Astrocyte of the hippocampus (primary cell): ENCODE measurements around the gene GHDC.

ENCODE experiments used
- DNase-seq: peaks from one replicate; pipeline ENCODE4 v3.0.0; 2011; ENCODE audit warnings: low read depth, low spot score

GHDC gene

DNA sequence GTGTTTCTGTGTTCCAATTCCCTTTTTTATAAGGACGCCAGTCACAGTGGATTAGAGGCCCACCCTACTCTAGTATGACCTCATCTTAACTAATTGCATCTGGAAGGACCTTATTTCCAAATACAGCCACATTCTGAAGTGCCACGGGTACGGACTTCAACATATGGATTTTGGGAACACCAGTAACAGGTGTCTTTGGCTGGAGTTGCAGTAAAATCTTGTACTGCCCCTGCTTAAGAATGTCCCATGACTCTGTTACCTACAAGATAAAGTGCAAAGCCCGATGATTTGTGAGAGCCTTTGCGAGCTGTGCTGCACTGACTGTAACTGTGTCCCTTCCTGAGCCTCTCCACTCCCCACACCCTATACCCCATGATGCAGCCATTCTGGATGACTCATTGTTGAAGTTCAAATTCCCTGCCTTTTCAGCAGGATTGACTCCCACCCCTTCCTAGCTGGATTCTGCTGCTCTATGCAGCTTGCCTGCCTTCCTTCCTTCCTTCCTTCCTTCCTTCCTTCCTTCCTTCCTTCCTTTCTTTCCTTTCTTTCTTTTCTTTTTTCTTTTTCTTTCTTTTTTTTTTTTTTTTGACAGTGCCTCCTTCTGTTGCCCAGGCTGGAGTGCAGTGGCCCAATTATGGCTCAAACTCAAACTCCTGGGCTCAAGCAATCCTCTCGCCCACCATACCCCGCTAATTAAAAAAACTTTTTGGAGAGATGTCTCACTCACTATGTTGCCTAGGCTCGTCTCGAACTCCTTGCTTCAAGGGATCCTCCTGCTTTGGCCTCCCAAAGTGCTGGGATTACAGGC, 11.2 kb downstream of the GHDC start:
- peak; percentile 20 for DNase-seq

DNA sequence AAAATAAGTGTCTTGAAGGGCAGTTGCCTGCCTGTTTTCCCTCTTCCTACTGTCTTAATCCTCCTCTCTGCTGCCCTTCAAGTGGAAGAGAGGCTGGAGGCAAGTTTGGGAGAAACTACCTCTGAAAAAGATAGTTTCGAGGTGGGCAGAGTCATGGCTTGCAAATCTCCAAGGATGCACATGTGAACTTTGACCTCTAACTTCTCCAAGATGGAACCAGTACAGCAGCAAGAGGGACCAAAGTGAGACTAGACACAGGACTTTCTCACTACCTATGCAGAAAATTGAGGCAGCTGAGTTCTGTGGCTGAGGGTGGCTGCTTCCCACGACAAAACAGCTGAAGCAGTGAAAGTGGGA, 12.5 kb downstream of the GHDC start:
- DNase-seq = no peak

DNA sequence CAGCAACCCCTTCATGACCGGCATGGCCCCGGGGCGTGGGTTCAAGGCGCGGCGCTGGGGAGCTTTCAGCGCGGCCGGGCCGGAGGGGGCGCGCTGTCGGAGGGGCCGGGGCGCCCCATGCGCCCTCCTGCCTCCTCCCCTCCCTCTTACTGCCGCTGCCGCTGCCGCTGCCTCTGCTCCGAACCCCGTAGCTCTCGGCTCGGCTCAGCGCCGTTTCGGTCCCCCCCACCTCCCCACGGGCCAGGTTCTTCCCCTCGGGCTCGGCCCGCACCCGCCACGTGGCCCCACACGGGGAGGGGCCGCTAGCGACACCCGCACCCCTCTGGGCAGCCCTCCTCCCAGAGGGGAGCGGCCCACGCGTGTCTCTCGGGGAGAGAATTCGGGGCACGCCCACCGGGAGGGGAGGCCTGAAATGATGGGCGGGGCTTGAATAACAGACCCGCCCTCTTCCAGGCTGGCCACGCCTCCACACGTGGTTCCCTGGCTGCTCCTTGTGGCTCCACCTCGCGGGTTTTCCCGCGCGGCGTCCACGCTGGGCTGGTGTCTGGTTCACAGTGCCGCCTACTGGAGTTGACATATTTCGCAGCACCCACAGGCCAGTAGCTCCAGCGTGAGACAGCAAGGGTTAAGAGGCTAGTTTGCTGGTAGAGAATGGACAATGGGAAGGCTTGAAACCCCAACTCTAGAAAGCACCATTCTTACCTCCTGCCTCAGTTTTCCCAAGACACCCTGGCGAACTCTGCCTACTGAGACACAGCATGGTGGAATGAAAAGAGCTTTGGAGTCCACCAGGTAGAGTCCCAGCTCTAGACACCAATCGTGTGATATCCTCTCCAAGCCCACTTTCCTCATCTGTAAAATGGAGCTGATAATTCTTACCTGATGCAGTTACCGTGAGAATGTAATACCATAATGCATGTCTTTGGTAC, 13.1 kb downstream of the GHDC start, which contains the start of gene KCNH4:
Gene KCNH4 (minus strand): TSS at position 221 of the 929 bp plus-strand sequence. CDS start 197 bp downstream, at position 24.
- peak; percentile 72 for DNase-seq

DNA sequence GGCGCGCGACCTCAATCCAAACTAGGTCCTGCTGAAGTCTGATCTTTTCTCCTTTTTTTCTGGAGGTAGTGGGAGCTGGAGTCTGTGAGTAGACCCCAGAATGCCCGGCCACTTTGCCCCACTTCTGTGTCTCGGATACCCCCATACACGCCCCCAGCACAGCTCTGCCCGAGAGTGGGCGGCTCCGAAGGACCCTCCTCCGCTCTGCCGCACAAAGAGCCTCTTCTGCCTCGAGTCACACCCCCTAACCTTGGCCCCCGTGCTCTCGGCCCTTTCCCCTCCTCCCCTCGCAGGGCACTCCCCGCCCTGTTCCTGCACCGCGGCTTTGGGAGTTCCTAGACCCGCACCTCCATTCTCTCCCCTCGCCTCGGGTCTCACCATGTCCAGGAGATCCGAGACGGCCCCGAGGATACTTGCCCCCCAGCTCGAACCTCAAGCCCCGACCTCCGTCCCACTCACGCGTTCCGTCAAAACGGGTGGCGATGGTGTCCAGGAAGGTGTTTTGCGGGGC, 13.8 kb downstream of the GHDC start:
- no peak for DNase-seq

DNA sequence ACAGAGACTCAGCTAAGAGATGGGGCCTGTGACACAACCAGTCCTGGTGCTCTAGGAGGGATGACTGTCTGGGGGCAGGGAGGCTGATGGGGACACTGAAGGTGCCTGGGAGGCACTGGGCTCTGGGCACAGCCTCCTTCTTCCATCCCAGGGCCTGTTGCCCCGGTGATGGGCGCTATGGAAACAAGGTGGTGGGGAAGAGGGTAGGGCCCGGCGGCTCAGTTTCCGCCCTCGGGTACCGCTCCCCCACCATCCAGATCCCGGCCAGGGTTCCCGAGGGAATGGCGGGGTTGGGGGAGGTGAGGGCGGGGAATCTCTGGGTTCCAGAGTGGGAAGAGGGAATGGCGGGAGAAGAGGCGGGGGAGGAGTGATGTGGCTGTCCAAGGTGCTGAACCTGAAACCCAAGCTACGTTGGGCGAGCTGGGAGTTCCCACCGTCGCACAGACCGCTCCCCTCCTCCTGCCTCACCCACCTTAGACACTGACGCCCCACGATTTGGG, 14.3 kb downstream of the GHDC start:
- DNase-seq = peak; percentile 70

DNA sequence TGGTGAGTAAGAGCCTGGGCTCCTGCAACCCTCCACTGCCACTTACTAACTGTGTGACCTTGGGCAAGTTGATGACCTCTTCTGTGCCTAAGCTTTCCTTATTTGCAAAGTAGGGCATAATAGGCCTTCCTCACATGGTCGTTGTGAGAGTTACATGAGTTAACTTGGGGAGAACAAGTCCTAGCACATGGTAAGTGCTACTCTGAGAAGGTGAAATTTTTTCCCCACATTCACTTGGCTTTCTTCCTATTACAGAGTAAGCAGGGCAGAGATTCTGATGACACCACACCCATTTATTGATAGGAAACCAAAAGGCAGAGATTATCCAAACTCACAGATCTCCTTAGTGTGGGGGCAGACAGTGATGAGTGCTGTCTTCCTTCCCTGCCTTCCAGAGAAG, 15.0 kb downstream of the GHDC start:
- DNase-seq = no peak

DNA sequence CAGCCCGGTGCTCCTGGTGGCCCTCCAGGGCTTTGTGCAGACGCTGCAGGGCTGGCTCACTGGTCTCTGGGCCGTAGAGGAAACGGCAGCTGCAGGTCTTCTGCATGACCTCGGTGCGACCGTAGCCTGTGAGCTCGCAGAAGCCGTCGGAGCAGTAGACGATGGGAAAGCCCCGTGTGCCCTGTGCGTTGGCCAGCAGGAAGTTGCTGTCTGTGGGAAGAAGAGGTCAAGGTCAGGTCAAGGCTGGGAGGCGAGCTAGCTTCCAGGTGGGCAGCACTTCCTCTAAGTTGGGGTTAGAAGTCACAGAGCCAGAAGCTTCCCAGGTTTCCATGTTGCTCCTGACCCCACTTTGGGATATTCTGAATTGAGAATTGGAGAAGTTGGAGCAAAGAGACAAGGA, 15.5 kb downstream of the GHDC start:
- no peak for DNase-seq

DNA sequence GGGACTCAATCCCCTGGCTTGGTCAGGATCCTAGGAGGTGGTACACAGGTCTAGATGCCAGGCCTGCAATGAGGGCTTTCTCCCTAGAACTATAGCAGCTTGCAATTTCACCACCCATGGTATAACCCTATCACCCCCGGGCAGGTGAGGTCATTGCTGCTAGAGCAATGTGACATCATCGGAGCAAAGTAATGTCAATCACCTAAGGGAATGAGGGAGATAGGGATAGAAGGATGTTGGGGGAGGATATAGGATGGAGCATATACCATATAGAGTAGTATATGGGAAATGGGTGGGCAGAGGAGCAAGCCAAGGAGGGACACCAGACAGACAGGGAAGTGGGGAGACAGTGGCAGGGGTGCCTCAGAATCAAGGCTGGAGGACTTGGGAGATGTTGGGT, 16.6 kb downstream of the GHDC start:
- DNase-seq = no peak

DNA sequence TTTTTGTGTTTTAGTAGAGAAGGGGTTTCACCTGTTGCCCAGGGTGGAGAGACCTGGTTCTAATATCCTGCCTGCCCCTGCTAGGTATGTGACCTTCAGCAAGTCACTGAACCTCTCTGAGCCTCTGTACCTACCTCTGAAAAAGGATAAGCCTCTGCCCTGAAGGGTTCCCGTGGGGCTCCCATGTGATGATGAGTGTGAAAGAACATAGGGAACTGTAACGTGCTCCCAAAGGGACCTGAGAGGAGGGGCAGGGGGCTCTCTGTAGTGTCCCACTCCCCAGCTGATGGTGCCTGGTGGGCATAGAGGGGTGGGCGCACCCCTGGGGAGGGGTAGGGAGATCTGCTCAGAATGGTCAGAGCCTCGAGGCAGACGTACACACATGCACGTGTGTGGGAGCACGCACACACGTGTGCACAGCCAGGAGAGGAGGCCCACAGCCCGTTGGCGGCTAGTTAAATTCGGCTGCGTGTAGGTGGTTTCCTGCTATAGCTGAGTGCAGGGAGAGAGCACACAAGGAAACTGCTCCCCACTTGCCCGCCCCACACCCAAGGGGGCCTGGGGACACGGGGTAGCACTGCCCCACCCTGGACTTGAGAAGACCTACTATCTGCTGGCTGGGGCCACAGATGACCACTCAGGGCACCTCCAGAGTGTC, 20.0 kb downstream of the GHDC start:
- no peak for DNase-seq

DNA sequence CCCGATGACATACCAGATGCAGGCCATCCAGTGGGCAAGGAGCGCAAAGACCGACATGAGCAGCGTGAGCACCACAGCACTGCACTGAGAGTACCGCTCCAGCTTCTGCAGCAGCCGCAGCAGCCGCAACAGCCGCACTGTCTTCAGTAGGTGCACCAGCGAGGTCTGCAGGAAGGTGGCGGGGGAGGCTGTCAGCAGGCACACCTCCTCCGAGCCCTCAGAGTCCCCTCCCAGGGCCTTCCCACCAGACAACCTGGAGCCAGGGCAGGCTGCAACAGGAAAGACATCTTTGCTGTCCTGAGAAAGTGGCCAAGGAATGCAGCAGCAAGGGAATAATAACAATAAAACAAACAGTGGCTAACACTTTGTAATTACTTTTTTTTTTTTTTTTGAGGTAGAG, 22.5 kb downstream of the GHDC start:
- DNase-seq = no peak

DNA sequence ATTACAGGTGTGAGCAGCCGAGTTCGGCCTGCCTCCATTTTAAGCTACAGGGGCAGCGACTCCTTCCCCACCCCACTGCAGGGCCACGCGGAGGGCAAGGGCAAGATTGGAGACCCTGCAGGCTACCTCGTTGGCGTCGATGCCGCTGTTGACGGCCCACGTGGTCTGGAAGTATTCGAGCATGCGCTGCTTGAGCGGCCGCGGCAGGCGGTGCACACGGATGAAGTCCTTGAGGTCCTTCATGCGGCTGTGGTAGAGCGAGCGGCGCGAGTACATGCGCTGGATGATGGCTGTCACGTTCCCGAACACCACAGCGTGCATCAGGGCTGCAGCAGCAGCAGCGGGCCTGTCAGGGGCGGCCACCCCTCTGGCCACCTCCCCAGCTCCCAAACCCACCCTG, 24.9 kb downstream of the GHDC start:
- no peak for DNase-seq

DNA sequence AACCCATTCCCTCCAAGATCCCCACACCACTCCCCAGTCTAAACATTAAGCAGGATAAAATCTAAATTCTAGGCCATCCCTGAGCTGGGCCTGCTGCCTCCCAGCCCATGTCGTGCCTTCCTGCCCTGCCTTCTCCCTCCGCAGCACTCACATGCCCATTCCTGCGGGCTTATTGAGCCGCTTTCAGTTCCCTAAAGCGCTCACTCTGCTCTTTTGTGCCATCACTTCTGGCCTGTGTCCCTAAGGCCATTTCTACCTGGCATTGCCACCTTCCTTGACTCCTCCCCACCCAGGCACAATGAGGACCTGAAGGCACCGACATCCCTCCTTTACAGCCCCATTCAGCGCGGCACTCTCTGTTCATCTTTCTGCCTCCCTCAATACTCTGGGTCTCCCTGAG, 26.5 kb downstream of the GHDC start:
- no peak for DNase-seq

DNA sequence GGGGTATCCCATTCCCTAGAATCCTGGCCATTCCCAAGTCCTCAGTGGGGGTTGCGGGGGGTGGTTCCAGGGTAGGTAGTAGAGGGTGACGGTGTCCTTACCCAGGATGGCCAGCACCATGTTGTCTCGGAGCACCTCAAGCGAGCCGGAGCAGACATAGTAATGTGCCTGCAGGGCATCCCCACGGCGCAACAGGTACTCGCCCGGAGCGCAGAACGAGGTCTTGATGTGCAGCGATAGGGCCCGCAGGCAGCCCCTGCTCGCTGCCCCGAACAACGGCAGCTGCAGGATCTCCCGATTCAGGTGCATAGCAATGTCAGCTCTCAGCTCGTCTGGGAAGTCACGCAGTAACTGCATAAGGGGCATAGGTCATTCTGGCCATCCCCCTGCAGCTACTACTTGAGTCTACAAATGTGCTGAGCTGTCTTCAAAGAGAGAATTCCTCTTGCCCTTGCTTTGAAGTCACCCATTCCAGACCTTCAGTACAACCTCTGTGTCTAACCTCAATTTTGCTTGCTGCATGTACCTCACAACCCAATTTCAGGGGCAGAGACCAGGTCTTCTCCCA, 28.0 kb downstream of the GHDC start:
- DNase-seq = no peak

DNA sequence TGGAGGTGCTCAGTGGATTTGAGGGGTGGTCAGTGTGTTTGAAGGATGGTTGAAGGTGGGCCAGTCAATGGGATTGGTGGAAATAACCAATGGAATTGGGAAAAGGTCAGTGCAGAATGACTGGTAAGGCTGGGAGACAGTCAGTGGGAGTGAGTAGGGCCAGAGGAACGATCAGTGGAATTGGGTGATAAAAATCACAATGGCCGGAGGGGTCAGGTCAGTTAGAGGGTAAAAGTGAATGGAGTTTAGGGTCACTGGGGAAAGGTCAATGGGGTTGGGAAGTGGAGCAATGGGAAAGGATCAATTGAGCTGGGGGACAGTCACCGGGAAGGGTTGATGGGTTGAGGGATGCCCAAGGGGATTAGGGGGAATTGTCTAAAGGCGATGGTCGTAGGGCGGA, 28.5 kb downstream of the GHDC start:
- no peak for DNase-seq

DNA sequence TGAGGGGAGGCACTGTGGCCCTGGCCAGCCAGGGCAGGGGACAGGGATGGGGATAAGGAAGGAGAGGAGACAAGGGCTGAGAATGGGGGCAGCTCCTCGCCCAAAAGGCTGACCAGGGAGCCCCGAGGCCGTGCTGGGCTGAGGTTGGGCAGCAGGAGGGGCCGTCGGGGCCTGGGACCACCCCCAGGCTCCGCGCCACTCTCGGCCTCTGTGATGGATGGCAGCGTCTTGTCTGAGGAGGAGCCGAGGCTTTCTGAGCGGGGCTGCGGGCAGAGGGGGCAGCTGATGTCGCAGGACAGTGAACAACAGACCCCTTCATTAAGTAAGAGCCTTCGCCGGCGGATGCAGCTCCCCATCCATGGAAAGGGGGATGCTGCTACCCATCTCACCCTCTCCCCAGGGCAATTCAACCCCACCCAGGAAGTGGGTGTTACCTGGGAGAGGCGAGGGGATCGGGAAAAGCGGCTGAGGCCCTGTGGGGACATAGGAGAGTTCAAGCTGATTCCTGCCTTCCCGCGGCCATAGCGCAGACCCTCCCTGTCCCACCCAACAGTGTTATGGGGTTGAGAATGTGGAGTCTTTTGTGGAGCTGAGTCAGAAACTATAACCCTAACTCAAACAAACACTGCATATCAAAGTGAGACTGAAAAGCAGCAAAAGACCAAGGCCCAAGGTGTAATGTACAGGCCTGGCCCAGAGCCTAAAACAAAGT, 30.4 kb downstream of the GHDC start:
- DNase-seq = no peak

DNA sequence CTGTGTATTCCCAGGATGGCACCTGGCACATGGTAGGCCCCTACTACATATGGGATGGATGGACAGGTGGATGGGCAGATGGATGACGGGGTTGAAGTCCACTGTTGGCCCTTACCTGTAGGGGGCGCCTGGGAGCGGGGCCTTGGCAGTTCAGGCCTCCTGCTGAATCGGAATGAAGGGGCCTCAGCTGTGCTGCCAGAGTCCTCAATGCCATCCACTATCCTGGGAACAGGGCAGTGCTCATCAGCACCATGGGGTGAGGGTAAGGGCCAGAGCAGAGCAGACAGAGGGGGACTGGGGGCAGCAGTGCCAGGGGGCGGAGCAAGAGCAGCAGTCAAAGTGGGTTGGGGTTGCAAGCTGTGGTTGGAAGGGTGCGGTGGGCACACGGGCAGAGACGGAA, 31.2 kb downstream of the GHDC start:
- DNase-seq = no peak

DNA sequence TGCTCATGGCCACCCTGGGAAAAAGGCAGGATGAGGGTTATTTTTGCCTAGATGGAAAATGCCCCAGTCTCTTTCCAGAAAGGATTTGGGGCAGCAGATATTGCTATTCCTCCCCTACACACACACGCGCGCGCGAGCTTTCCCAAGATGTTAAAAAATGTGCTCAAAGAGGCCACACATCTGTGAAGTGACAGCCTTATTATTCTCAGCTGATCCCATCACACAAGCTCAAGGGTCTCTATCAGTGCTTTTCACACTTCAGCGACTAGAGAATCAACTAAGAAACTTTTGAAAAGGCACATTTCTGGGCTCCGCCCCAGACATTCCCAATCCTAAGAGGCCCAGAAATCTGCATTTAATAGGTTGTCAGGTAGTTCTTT, 33.8 kb downstream of the GHDC start:
- no peak for DNase-seq

DNA sequence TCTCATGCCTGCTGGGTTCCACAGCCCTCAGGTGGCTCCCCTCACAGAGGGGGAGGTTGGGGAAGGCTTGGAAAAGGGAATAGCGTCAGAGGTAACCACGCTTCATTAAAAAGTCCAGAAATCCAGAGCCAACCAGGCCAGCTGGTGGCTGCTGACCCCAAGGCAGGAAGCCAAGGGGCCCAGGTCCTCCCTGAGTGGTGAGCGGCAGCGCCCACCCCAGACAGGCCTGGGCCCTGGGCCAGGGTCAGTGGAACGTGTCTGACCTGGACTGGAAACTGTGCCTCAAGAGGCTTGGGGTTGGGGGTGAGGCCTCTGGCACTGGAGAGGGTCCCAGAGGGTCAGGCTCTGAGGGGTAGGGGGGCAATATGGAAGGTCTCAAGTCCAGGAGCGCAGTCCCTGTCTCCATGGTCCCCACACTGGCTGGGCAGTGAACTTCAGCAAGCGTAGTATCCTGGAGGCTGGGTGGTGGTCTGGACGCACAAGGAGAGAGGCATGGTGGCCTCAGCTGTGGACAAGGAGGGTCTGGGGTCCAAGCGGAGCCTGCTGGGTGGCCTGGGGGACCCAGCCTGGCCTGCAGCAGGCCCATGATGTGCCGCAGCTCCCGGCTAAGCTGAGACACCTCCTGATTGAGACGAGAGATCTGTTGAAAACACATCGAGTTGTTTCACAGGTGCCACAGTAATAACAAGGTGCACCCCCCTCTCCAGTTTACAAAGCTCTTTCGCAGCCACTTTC, 34.3 kb downstream of the GHDC start:
- no peak for DNase-seq

DNA sequence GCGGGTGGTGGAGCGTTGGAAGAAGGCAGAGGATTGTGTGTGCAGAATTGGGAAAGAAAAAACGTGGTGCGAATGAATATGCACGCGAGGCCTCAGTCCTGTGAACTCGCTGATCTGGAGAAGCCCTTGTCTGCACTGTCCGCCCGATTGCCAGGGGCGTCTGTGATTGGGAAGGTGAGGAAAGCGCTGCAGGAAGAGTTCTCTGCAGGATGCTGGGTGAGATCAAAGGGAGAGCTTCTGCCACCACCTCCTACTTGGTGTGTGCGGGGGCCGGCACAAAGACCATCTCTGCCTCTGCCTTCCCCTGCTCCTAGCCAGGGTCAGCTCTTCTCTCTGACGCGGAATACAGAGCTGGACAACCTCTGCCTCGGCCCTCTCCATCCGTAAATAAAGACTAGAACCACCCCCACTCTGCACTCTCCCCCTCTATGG, 38.7 kb downstream of the GHDC start:
- DNase-seq = no peak
